ENCODE results near the gene SHROOM3.

Gene SHROOM3

GRCh38 chr4:76830964-76831703 is 396.1 kb downstream of the SHROOM3 start:
- DNase-seq (ENCODE audit: low read depth in 2 of 2), result peak; percentile 81 to 88
- TF ChIP-seq CTCF (IDR thresholded peaks at IDR 0.05; ENCODE audit: low read depth, low read length), result no peak
- no peak overlapping the region for H3K4me3 ChIP-seq (replicated peaks in 1 of 2; ENCODE audit: low read depth in 2 of 2, low read length in 2 of 2)

- H3K4me3 ChIP-seq (replicated peaks in 1 of 2; ENCODE audit: low read depth in 2 of 2, low read length in 2 of 2), result no peak overlapping the region
- TF ChIP-seq CTCF (IDR thresholded peaks at IDR 0.05; ENCODE audit: low read depth, low read length), result no peak
- peak in 1 of 2 donors; percentile 18 for DNase-seq (ENCODE audit: low read depth in 2 of 2)
Observed at GRCh38 chr4:76831711-76832373, 396.8 kb downstream of the SHROOM3 start.
